Mesenchymal stem cell (in vitro differentiated cells and primary cell): ENCODE measurements around the gene RAD51B.
A peak's percentile ranks its signal among the peaks of the same experiment; 100 is the strongest.

Source experiments
- DNase-seq: peaks from one replicate; pipeline ENCODE4 v3.0.0-alpha.2; 2013
- H2AFZ ChIP-seq: one replicate; pipeline ENCODE4 v1.6.1; 2013; ENCODE audit warnings: low read depth, mild to moderate bottlenecking, control low read depth, inconsistent platforms, low read length, moderate library complexity
- H2AK5ac ChIP-seq: 2 replicates; pipeline ENCODE4 v1.6.1; 2013; ENCODE audit warnings: low read length, moderate library complexity, mild to moderate bottlenecking, inconsistent platforms; ENCODE audit not compliant: severe bottlenecking
- H2BK120ac ChIP-seq: one replicate; pipeline ENCODE4 v1.6.1; 2013; ENCODE audit warnings: low read depth, mild to moderate bottlenecking, inconsistent platforms, low read length, moderate library complexity
- H2BK12ac ChIP-seq, 2 experiments: one replicate each; pipeline ENCODE4 v1.6.1; 2013; ENCODE audit warnings: inconsistent platforms in 2 of 2, low read length in 2 of 2, mild to moderate bottlenecking in 2 of 2, moderate library complexity in 2 of 2, control low read depth in 1 of 2
- H2BK15ac ChIP-seq: one replicate; pipeline ENCODE4 v1.6.1; 2013; ENCODE audit warnings: mild to moderate bottlenecking, low read depth, inconsistent platforms; ENCODE audit not compliant: poor library complexity, severe bottlenecking
- H2BK5ac ChIP-seq: 2 replicates; pipeline ENCODE4 v1.6.1; 2013; ENCODE audit warnings: low read depth, mild to moderate bottlenecking, low read length, control low read depth, inconsistent platforms; ENCODE audit not compliant: poor library complexity, severe bottlenecking
- H3K14ac ChIP-seq, 2 experiments: one replicate each; pipeline ENCODE4 v1.6.1; 2013; ENCODE audit warnings: inconsistent platforms in 2 of 2, low read length in 2 of 2, control low read depth in 1 of 2, mild to moderate bottlenecking in 1 of 2, moderate library complexity in 1 of 2
- H3K18ac ChIP-seq, 2 experiments: one replicate each; pipeline ENCODE4 v1.6.1; 2013; ENCODE audit warnings: inconsistent platforms in 2 of 2, low read length in 2 of 2, control low read depth in 1 of 2, low read depth in 1 of 2, mild to moderate bottlenecking in 1 of 2
- H3K23ac ChIP-seq, 2 experiments: one replicate each; pipeline ENCODE4 v1.6.1; 2013; ENCODE audit warnings: inconsistent platforms in 2 of 2, low read length in 2 of 2, mild to moderate bottlenecking in 2 of 2, moderate library complexity in 2 of 2, control low read depth in 1 of 2
- H3K27ac ChIP-seq: 2 replicates; pipeline ENCODE4 v1.5.1; 2013; ENCODE audit warnings: mild to moderate bottlenecking, moderate library complexity, low read length, control low read depth, inconsistent platforms; ENCODE audit not compliant: poor library complexity, severe bottlenecking
- H3K27me3 ChIP-seq, 2 experiments: 2 replicates each; pipeline versions ENCODE4 v1.6.1 to v1.7.0; 2013; ENCODE audit warnings: low read length in 2 of 2, mild to moderate bottlenecking in 2 of 2, moderate library complexity in 2 of 2, control low read depth in 1 of 2, inconsistent platforms in 1 of 2; ENCODE audit not compliant: control insufficient read depth in 1 of 2, insufficient read depth in 1 of 2
- H3K36me3 ChIP-seq, 2 experiments: 2 replicates each; pipeline versions ENCODE4 v1.6.1 to v1.7.0; 2013; ENCODE audit warnings: low read length in 2 of 2, control low read depth in 1 of 2, inconsistent platforms in 1 of 2, low read depth in 1 of 2, mild to moderate bottlenecking in 1 of 2; ENCODE audit not compliant: insufficient read depth in 2 of 2, control insufficient read depth in 1 of 2
- H3K4ac ChIP-seq, 2 experiments: one replicate each; pipeline ENCODE4 v1.6.1; 2013; ENCODE audit warnings: inconsistent platforms in 2 of 2, low read length in 2 of 2, mild to moderate bottlenecking in 2 of 2, moderate library complexity in 2 of 2, control low read depth in 1 of 2, low read depth in 1 of 2
- H3K4me1 ChIP-seq: 2 replicates; pipeline ENCODE4 v1.6.1; 2013; ENCODE audit warnings: low read depth, low read length, control low read depth; ENCODE audit not compliant: control insufficient read depth, insufficient read depth
- H3K4me2 ChIP-seq: 2 replicates; pipeline ENCODE4 v1.6.1; 2013; ENCODE audit warnings: low read length, mild to moderate bottlenecking, inconsistent platforms; ENCODE audit not compliant: poor library complexity, severe bottlenecking
- H3K4me3 ChIP-seq, 2 experiments: 2 replicates each; pipeline versions ENCODE4 v1.5.1 to v1.7.0; 2013; ENCODE audit warnings: low read length in 2 of 2, mild to moderate bottlenecking in 2 of 2, control low read depth in 1 of 2, low read depth in 1 of 2; ENCODE audit not compliant: insufficient read depth in 1 of 2
- H3K79me1 ChIP-seq: replicated peaks from 2 replicates; pipeline ENCODE4 v1.6.1; 2013; ENCODE audit warnings: mild to moderate bottlenecking, control low read depth, low read length, inconsistent platforms; ENCODE audit not compliant: poor library complexity, severe bottlenecking
- H3K9ac ChIP-seq: 2 replicates; pipeline ENCODE4 v1.7.0; 2013; ENCODE audit warnings: mild to moderate bottlenecking, low read length, moderate library complexity
- H3K9me3 ChIP-seq: 2 replicates; pipeline ENCODE4 v1.7.0; 2013; ENCODE audit warnings: mild to moderate bottlenecking, low read length; ENCODE audit not compliant: control insufficient read depth
- H4K8ac ChIP-seq: one replicate; pipeline ENCODE4 v1.6.1; 2013; ENCODE audit warnings: inconsistent platforms, mild to moderate bottlenecking, low read length, moderate library complexity
- H4K91ac ChIP-seq: one replicate; pipeline ENCODE4 v1.6.1; 2013; ENCODE audit warnings: mild to moderate bottlenecking, low read length, inconsistent platforms
- WGBS: methylation state at CpG from one replicate; pipeline ENCODE4 v1.1.7; 2013; ENCODE audit warnings: mixed read lengths; 5-methylcytosine and 5-hydroxymethylcytosine counted together

The RAD51B gene

GRCh38 chr14:68342216-68342763 lies 522.7 kb downstream of the RAD51B start:
- H2AFZ ChIP-seq: no peak overlapping the region
- H3K9me3 ChIP-seq: no peaks in the 10 kb centered on the region
- H3K36me3 ChIP-seq: no peaks in the 10 kb centered on the region
- H2BK120ac ChIP-seq: no peak overlapping the region
- no peaks in the 10 kb centered on the region for H3K27me3 ChIP-seq
- H2BK15ac ChIP-seq: no peak overlapping the region
- no peak for DNase-seq
- H3K4ac ChIP-seq: peak overlapping the region in 1 of 2 experiments; percentile 67
- H3K79me1 ChIP-seq: no peaks in the 10 kb centered on the region
- H4K8ac ChIP-seq: no peak overlapping the region
- H3K4me1 ChIP-seq: no peaks in the 10 kb centered on the region
- H2BK5ac ChIP-seq: no peak overlapping the region
- no peak overlapping the region for H3K4me2 ChIP-seq
- no peak overlapping the region for H3K14ac ChIP-seq
- H3K18ac ChIP-seq: peak overlapping the region; percentile 4 to 89
- H3K23ac ChIP-seq: no peak overlapping the region
- no peak overlapping the region for H4K91ac ChIP-seq
- H2BK12ac ChIP-seq: peak overlapping the region in 1 of 2 experiments; percentile 47
- no peak overlapping the region for H3K9ac ChIP-seq
- 64% methylated on average over 3 of the region's 3 CpGs for WGBS
- no peak overlapping the region for H3K4me3 ChIP-seq
- H2AK5ac ChIP-seq: no peak overlapping the region
- no peak overlapping the region for H3K27ac ChIP-seq

GRCh38 chr14:68343534-68344118 lies 524.0 kb downstream of the RAD51B start:
- Histone ChIP-seq H3K36me3 (no peaks in the 10 kb centered on the region), H3K9me3 (no peaks in the 10 kb centered on the region), H3K23ac (no peak overlapping the region), H2AFZ (no peak overlapping the region), H2BK120ac (peak overlapping the region; percentile 55), H3K4me1 (no peaks in the 10 kb centered on the region), H3K4ac (peak overlapping the region; percentile 47 to 83), H3K79me1 (no peaks in the 10 kb centered on the region), H3K4me3 (no peak overlapping the region), H4K8ac (peak overlapping the region; percentile 45), H2BK12ac (peak overlapping the region; percentile 17 to 78), H2AK5ac (no peak overlapping the region), H2BK5ac (no peak overlapping the region), H3K14ac (no peak overlapping the region), H2BK15ac (no peak overlapping the region), H3K27me3 (no peaks in the 10 kb centered on the region), H4K91ac (peak overlapping the region; percentile 86), H3K27ac (no peak overlapping the region), H3K9ac (no peak overlapping the region), H3K18ac (peak overlapping the region; percentile 19 to 77), H3K4me2 (no peak overlapping the region)
- WGBS: 94% methylated on average over 2 of the region's 2 CpGs
- no peak for DNase-seq

- no peaks in the 10 kb centered on the region for H3K79me1 ChIP-seq
- no peak overlapping the region for H3K23ac ChIP-seq
- no peak overlapping the region for H3K27ac ChIP-seq
- peak overlapping the region in 1 of 2 experiments; percentile 66 for H3K18ac ChIP-seq
- DNase-seq: no peak
- no peak overlapping the region for H3K14ac ChIP-seq
- no peak overlapping the region for H4K91ac ChIP-seq
- no peak overlapping the region for H2BK120ac ChIP-seq
- no peak overlapping the region for H2AK5ac ChIP-seq
- no peak overlapping the region for H2AFZ ChIP-seq
- H3K4ac ChIP-seq: no peak overlapping the region
- no peak overlapping the region for H2BK5ac ChIP-seq
- H4K8ac ChIP-seq: no peak overlapping the region
- no peak overlapping the region for H3K4me2 ChIP-seq
- no peaks in the 10 kb centered on the region for H3K9me3 ChIP-seq
- no peaks in the 10 kb centered on the region for H3K36me3 ChIP-seq
- no peak overlapping the region for H2BK15ac ChIP-seq
- H3K9ac ChIP-seq: no peak overlapping the region
- H3K27me3 ChIP-seq: no peaks in the 10 kb centered on the region
- H3K4me3 ChIP-seq: no peak overlapping the region
- H2BK12ac ChIP-seq: no peak overlapping the region
- 100% methylated on average over 3 of the region's 4 CpGs for WGBS
- H3K4me1 ChIP-seq: no peaks in the 10 kb centered on the region
These were observed 526.2 kb downstream of the RAD51B start for GRCh38 chr14:68345738-68346137.

GRCh38 chr14:68346556-68347343 lies 527.2 kb downstream of the RAD51B start:
- no peak overlapping the region for H2AFZ ChIP-seq
- H3K9me3 ChIP-seq: no peaks in the 10 kb centered on the region
- H3K27me3 ChIP-seq: no peaks in the 10 kb centered on the region
- DNase-seq: no peak
- H3K14ac ChIP-seq: no peak overlapping the region
- WGBS: 68% methylated on average over 5 of the region's 5 CpGs
- no peak overlapping the region for H4K91ac ChIP-seq
- H2BK120ac ChIP-seq: no peak overlapping the region
- peak overlapping the region in 1 of 2 experiments; percentile 82 for H3K4ac ChIP-seq
- H3K9ac ChIP-seq: no peak overlapping the region
- peak overlapping the region; percentile 71 to 89 for H2BK12ac ChIP-seq
- no peaks in the 10 kb centered on the region for H3K4me1 ChIP-seq
- no peak overlapping the region for H3K23ac ChIP-seq
- H2BK5ac ChIP-seq: no peak overlapping the region
- no peaks in the 10 kb centered on the region for H3K79me1 ChIP-seq
- H2AK5ac ChIP-seq: no peak overlapping the region
- H3K18ac ChIP-seq: peak overlapping the region in 1 of 2 experiments; percentile 81
- no peaks in the 10 kb centered on the region for H3K36me3 ChIP-seq
- no peak overlapping the region for H3K4me2 ChIP-seq
- peak overlapping the region; percentile 16 for H2BK15ac ChIP-seq
- H3K27ac ChIP-seq: no peak overlapping the region
- no peak overlapping the region for H3K4me3 ChIP-seq
- peak overlapping the region; percentile 61 for H4K8ac ChIP-seq
